ENCODE data around the gene ZNF763.

Gene ZNF763

GRCh38 chr19:11964496-11964857 is 363 bp upstream of the ZNF763 start:
- H3K9ac ChIP-seq (ENCODE audit: low read length in 5 of 5): peak overlapping the region; percentile 35 to 78 (median 78)

GRCh38 chr19:11970174-11970573 is 5.3 kb downstream of the ZNF763 start:
- Histone ChIP-seq H3K4me3 (ENCODE audit: low read depth in 1 of 5, low read length in 5 of 5) (no peak overlapping the region), H3K9ac (ENCODE audit: low read length in 5 of 5) (no peak overlapping the region), H3K27me3 (ENCODE audit: control insufficient read depth in 5 of 5, insufficient read depth in 4 of 5, low read length in 5 of 5) (no peaks in the 10 kb centered on the region), H3K36me3 (ENCODE audit: control insufficient read depth in 5 of 5, insufficient read depth in 5 of 5, low read length in 5 of 5) (peaks cover 0 to 3% (median 0%) of the 10 kb centered on the region in 5 donors), H3K9me3 (ENCODE audit: control insufficient read depth in 5 of 5, low read length in 5 of 5) (no peaks in the 10 kb centered on the region), H3K27ac (ENCODE audit: low read depth, low read length) (no peak overlapping the region), H3K4me1 (ENCODE audit: control insufficient read depth in 5 of 5, insufficient read depth in 5 of 5, low read length in 5 of 5) (peaks cover 0 to 12% (median 6%) of the 10 kb centered on the region in 5 donors)

More at GRCh38 chr19:11964496-11964857, 363 bp upstream of the ZNF763 start:
- H3K36me3 ChIP-seq (ENCODE audit: control insufficient read depth in 5 of 5, insufficient read depth in 5 of 5, low read length in 5 of 5): no peaks in the 10 kb centered on the region
- peak overlapping the region; percentile 77 for H3K27ac ChIP-seq (ENCODE audit: low read depth, low read length)
- peaks cover 6 to 24% (median 20%) of the 10 kb centered on the region in 5 donors for H3K4me1 ChIP-seq (ENCODE audit: control insufficient read depth in 5 of 5, insufficient read depth in 5 of 5, low read length in 5 of 5)
- H3K27me3 ChIP-seq (ENCODE audit: control insufficient read depth in 5 of 5, insufficient read depth in 4 of 5, low read length in 5 of 5): no peaks in the 10 kb centered on the region
- peaks cover 0 to 2% (median 0%) of the 10 kb centered on the region in 5 donors for H3K9me3 ChIP-seq (ENCODE audit: control insufficient read depth in 5 of 5, low read length in 5 of 5)
- peak overlapping the region; percentile 94 to 99 (median 97) for H3K4me3 ChIP-seq (ENCODE audit: low read depth in 1 of 5, low read length in 5 of 5)

- Histone ChIP-seq H3K9me3 (ENCODE audit: control insufficient read depth in 5 of 5, low read length in 5 of 5) (peaks cover 0 to 7% (median 5%) of the 10 kb centered on the region in 5 donors), H3K27me3 (ENCODE audit: control insufficient read depth in 5 of 5, insufficient read depth in 4 of 5, low read length in 5 of 5) (no peaks in the 10 kb centered on the region), H3K4me1 (ENCODE audit: control insufficient read depth in 5 of 5, insufficient read depth in 5 of 5, low read length in 5 of 5) (peaks cover 0 to 4% (median 0%) of the 10 kb centered on the region in 5 donors), H3K4me3 (ENCODE audit: low read depth in 1 of 5, low read length in 5 of 5) (no peak overlapping the region), H3K9ac (ENCODE audit: low read length in 5 of 5) (no peak overlapping the region), H3K27ac (ENCODE audit: low read depth, low read length) (no peak overlapping the region), H3K36me3 (ENCODE audit: control insufficient read depth in 5 of 5, insufficient read depth in 5 of 5, low read length in 5 of 5) (peaks cover 0 to 3% (median 0%) of the 10 kb centered on the region in 5 donors)
Observed at GRCh38 chr19:11971041-11971440, 6.2 kb downstream of the ZNF763 start.

- no peak overlapping the region for H3K4me3 ChIP-seq (ENCODE audit: low read depth in 1 of 5, low read length in 5 of 5)
Observed at GRCh38 chr19:11973019-11973810, 8.4 kb downstream of the ZNF763 start.

GRCh38 chr19:11978492-11979100 is 13.8 kb downstream of the ZNF763 start:
- Histone ChIP-seq H3K4me1 (ENCODE audit: control insufficient read depth in 5 of 5, insufficient read depth in 5 of 5, low read length in 5 of 5) (peaks cover 0 to 5% (median 0%) of the 10 kb centered on the region in 5 donors), H3K4me3 (ENCODE audit: low read depth in 1 of 5, low read length in 5 of 5) (peak overlapping the region; percentile 12 to 58 (median 52)), H3K36me3 (ENCODE audit: control insufficient read depth in 5 of 5, insufficient read depth in 5 of 5, low read length in 5 of 5) (peaks cover 20 to 28% (median 23%) of the 10 kb centered on the region in 5 donors), H3K27ac (ENCODE audit: low read depth, low read length) (no peak overlapping the region), H3K9me3 (ENCODE audit: control insufficient read depth in 5 of 5, low read length in 5 of 5) (peaks cover 41 to 63% (median 54%) of the 10 kb centered on the region in 5 donors), H3K9ac (ENCODE audit: low read length in 5 of 5) (no peak overlapping the region), H3K27me3 (ENCODE audit: control insufficient read depth in 5 of 5, insufficient read depth in 4 of 5, low read length in 5 of 5) (no peaks in the 10 kb centered on the region)

More at GRCh38 chr19:11973019-11973810, 8.4 kb downstream of the ZNF763 start:
- Histone ChIP-seq H3K27ac (ENCODE audit: low read depth, low read length) (no peak overlapping the region), H3K36me3 (ENCODE audit: control insufficient read depth in 5 of 5, insufficient read depth in 5 of 5, low read length in 5 of 5) (peaks cover 9 to 13% (median 12%) of the 10 kb centered on the region in 5 donors), H3K27me3 (ENCODE audit: control insufficient read depth in 5 of 5, insufficient read depth in 4 of 5, low read length in 5 of 5) (no peaks in the 10 kb centered on the region), H3K9ac (ENCODE audit: low read length in 5 of 5) (no peak overlapping the region), H3K9me3 (ENCODE audit: control insufficient read depth in 5 of 5, low read length in 5 of 5) (peaks cover 5 to 21% (median 14%) of the 10 kb centered on the region in 5 donors), H3K4me1 (ENCODE audit: control insufficient read depth in 5 of 5, insufficient read depth in 5 of 5, low read length in 5 of 5) (peaks cover 0 to 4% (median 0%) of the 10 kb centered on the region in 5 donors)

DNA sequence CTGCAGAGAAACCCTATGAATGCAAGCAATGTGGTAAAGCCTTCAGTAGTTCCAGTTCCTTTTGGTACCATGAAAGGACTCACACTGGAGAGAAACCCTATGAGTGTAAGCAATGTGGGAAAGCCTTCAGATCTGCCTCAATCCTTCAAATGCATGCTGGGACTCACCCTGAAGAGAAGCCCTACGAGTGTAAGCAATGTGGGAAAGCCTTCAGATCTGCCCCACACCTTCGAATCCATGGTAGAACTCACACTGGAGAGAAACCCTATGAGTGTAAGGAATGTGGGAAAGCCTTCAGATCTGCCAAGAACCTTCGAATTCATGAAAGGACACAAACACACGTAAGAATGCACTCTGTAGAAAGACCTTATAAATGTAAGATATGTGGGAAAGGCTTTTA is 14.7 kb downstream of the ZNF763 start:
- H3K4me1 ChIP-seq (ENCODE audit: control insufficient read depth in 5 of 5, insufficient read depth in 5 of 5, low read length in 5 of 5): peaks cover 0 to 5% (median 0%) of the 10 kb centered on the region in 5 donors
- H3K4me3 ChIP-seq (ENCODE audit: low read depth in 1 of 5, low read length in 5 of 5): peak overlapping the region; percentile 12 to 58 (median 52)
- no peak overlapping the region for H3K27ac ChIP-seq (ENCODE audit: low read depth, low read length)
- no peaks in the 10 kb centered on the region for H3K27me3 ChIP-seq (ENCODE audit: control insufficient read depth in 5 of 5, insufficient read depth in 4 of 5, low read length in 5 of 5)
- peaks cover 20 to 28% (median 23%) of the 10 kb centered on the region in 5 donors for H3K36me3 ChIP-seq (ENCODE audit: control insufficient read depth in 5 of 5, insufficient read depth in 5 of 5, low read length in 5 of 5)
- no peak overlapping the region for H3K9ac ChIP-seq (ENCODE audit: low read length in 5 of 5)
- H3K9me3 ChIP-seq (ENCODE audit: control insufficient read depth in 5 of 5, low read length in 5 of 5): peaks cover 41 to 63% (median 54%) of the 10 kb centered on the region in 5 donors

DNA sequence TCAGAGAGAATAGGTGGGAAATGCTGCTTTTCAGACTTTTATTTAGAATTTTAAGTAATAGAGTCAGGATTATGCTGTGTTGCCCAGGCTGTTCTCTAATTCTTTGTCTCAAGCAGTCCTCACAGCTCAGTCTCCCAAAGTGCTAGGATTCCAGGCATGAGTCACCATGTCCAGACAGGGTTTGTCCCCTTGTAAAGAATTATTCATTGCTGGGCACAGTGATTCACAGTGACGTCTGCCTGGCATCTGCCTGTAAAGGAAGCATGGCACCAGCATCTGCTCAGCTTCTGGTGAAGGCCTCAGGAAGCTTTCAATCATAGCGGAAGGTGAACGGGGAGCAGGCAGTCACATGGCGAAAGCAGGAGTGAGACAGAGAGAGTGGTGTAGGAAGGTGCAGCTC is 17.7 kb downstream of the ZNF763 start:
- Histone ChIP-seq H3K9me3 (ENCODE audit: control insufficient read depth in 5 of 5, low read length in 5 of 5) (peaks cover 41 to 52% (median 49%) of the 10 kb centered on the region in 5 donors), H3K4me3 (ENCODE audit: low read depth in 1 of 5, low read length in 5 of 5) (no peak overlapping the region), H3K4me1 (ENCODE audit: control insufficient read depth in 5 of 5, insufficient read depth in 5 of 5, low read length in 5 of 5) (peaks cover under 1 to 5% (median 4%) of the 10 kb centered on the region in 5 donors), H3K27me3 (ENCODE audit: control insufficient read depth in 5 of 5, insufficient read depth in 4 of 5, low read length in 5 of 5) (no peaks in the 10 kb centered on the region), H3K9ac (ENCODE audit: low read length in 5 of 5) (peak overlapping the region in 1 of 5 donors; percentile 48), H3K27ac (ENCODE audit: low read depth, low read length) (no peak overlapping the region), H3K36me3 (ENCODE audit: control insufficient read depth in 5 of 5, insufficient read depth in 5 of 5, low read length in 5 of 5) (peaks cover 17 to 22% (median 19%) of the 10 kb centered on the region in 5 donors)

- peaks cover 17 to 27% (median 24%) of the 10 kb centered on the region in 5 donors for H3K9me3 ChIP-seq (ENCODE audit: control insufficient read depth in 5 of 5, low read length in 5 of 5)
- no peak overlapping the region for H3K9ac ChIP-seq (ENCODE audit: low read length in 5 of 5)
- H3K4me1 ChIP-seq (ENCODE audit: control insufficient read depth in 5 of 5, insufficient read depth in 5 of 5, low read length in 5 of 5): peaks cover 2 to 17% (median 15%) of the 10 kb centered on the region in 5 donors
- no peak overlapping the region for H3K27ac ChIP-seq (ENCODE audit: low read depth, low read length)
- H3K36me3 ChIP-seq (ENCODE audit: control insufficient read depth in 5 of 5, insufficient read depth in 5 of 5, low read length in 5 of 5): no peaks in the 10 kb centered on the region
- no peaks in the 10 kb centered on the region for H3K27me3 ChIP-seq (ENCODE audit: control insufficient read depth in 5 of 5, insufficient read depth in 4 of 5, low read length in 5 of 5)
- no peak overlapping the region for H3K4me3 ChIP-seq (ENCODE audit: low read depth in 1 of 5, low read length in 5 of 5)
Observed at GRCh38 chr19:11984986-11985385, 20.1 kb downstream of the ZNF763 start.

DNA sequence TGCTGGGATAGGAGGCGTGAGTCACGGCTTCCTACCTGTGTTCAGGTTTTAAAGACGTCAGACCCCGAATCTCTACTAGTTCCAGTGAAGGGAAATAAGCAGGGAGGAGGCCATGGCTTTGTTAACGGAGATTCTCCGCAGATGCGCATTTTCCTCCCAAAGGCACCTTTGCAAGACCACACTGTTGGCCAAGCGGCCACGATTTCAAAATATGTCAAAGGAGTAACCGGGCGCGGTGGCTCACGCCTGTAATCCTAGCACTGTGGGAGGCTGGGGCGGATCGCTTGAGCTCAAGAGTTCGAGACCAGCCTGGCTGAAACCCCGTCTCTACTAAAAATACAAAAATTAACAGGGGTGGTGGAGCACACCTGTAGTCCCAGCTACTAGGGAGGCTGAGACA is 21.9 kb downstream of the ZNF763 start:
- H3K27me3 ChIP-seq (ENCODE audit: control insufficient read depth in 5 of 5, insufficient read depth in 4 of 5, low read length in 5 of 5): no peaks in the 10 kb centered on the region
- H3K4me1 ChIP-seq (ENCODE audit: control insufficient read depth in 5 of 5, insufficient read depth in 5 of 5, low read length in 5 of 5): peaks cover 2 to 17% (median 15%) of the 10 kb centered on the region in 5 donors
- peaks cover 0 to 4% (median 0%) of the 10 kb centered on the region in 5 donors for H3K36me3 ChIP-seq (ENCODE audit: control insufficient read depth in 5 of 5, insufficient read depth in 5 of 5, low read length in 5 of 5)
- H3K9me3 ChIP-seq (ENCODE audit: control insufficient read depth in 5 of 5, low read length in 5 of 5): peaks cover 2 to 10% (median 7%) of the 10 kb centered on the region in 5 donors
- no peak overlapping the region for H3K4me3 ChIP-seq (ENCODE audit: low read depth in 1 of 5, low read length in 5 of 5)
- no peak overlapping the region for H3K27ac ChIP-seq (ENCODE audit: low read depth, low read length)
- no peak overlapping the region for H3K9ac ChIP-seq (ENCODE audit: low read length in 5 of 5)
